Measurements from ENCODE around the gene LMCD1.

The LMCD1 gene

GRCh38 chr3:8536096-8537056 lies 34.8 kb downstream of the LMCD1 start:
- no peak for TF ChIP-seq CTCF (conservative IDR thresholded peaks at IDR 0.05)
- no peak overlapping the region for H3K27ac ChIP-seq

GRCh38 chr3:8537440-8537839 lies 35.8 kb downstream of the LMCD1 start:
- no peak for TF ChIP-seq CTCF (conservative IDR thresholded peaks at IDR 0.05)
- H3K27ac ChIP-seq = no peak overlapping the region

- H3K27ac ChIP-seq = no peak overlapping the region
- TF ChIP-seq CTCF (conservative IDR thresholded peaks at IDR 0.05) = no peak
These were observed 36.6 kb downstream of the LMCD1 start for GRCh38 chr3:8538223-8538622.

GRCh38 chr3:8538913-8539312 lies 37.3 kb downstream of the LMCD1 start:
- no peak for TF ChIP-seq CTCF (conservative IDR thresholded peaks at IDR 0.05)
- no peak overlapping the region for H3K27ac ChIP-seq

- no peak overlapping the region for H3K27ac ChIP-seq
- no peak for TF ChIP-seq CTCF (conservative IDR thresholded peaks at IDR 0.05)
These were observed 37.8 kb downstream of the LMCD1 start for GRCh38 chr3:8539419-8539818.

GRCh38 chr3:8540456-8540855 lies 38.8 kb downstream of the LMCD1 start:
- no peak for TF ChIP-seq CTCF (conservative IDR thresholded peaks at IDR 0.05)
- no peak overlapping the region for H3K27ac ChIP-seq

GRCh38 chr3:8541486-8541885 lies 39.9 kb downstream of the LMCD1 start:
- TF ChIP-seq CTCF (conservative IDR thresholded peaks at IDR 0.05) = no peak
- H3K27ac ChIP-seq = no peak overlapping the region
